ENCODE measurements around the gene PAWR. TPM values are rescaled to one million over a fixed set of nuclear protein-coding genes. Genes with fewer than 3 reads are reported as not detected.

The PAWR gene
- total RNA-seq, 1 donor from 2014 or later, result 75.4 TPM

- TF ChIP-seq, protein P1, sequence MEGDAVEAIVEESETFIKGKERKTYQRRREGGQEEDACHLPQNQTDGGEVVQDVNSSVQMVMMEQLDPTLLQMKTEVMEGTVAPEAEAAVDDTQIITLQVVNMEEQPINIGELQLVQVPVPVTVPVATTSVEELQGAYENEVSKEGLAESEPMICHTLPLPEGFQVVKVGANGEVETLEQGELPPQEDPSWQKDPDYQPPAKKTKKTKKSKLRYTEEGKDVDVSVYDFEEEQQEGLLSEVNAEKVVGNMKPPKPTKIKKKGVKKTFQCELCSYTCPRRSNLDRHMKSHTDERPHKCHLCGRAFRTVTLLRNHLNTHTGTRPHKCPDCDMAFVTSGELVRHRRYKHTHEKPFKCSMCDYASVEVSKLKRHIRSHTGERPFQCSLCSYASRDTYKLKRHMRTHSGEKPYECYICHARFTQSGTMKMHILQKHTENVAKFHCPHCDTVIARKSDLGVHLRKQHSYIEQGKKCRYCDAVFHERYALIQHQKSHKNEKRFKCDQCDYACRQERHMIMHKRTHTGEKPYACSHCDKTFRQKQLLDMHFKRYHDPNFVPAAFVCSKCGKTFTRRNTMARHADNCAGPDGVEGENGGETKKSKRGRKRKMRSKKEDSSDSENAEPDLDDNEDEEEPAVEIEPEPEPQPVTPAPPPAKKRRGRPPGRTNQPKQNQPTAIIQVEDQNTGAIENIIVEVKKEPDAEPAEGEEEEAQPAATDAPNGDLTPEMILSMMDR (IDR thresholded peaks at IDR 0.05), result peak in 1 of 3 experiments; percentile 29
- peak in 1 of 2 donors; percentile 68 for DNase-seq (ENCODE audit: low spot score in 2 of 2)
- intact Hi-C loops (cut with DNase I), result loop anchor here (2.0 to 10.0 kb wide), 7 partner anchors 48 to 498 kb away; partner anchors contain the start of gene PPP1R12A
- peak overlapping the region; percentile 96 to 99 for H3K4me3 ChIP-seq
- no peaks in the 10 kb centered on the region for H3K36me3 ChIP-seq
- H3K4me1 ChIP-seq, result peaks cover 0 to 12% of the 10 kb centered on the region in 2 donors
- H3K9me3 ChIP-seq, result no peaks in the 10 kb centered on the region
- H3K27me3 ChIP-seq, result no peaks in the 10 kb centered on the region
- peak overlapping the region; percentile 93 to 99 for H3K27ac ChIP-seq
Measured at GRCh38 chr12:79689477-79690141, 1.2 kb downstream of the PAWR start.

GRCh38 chr12:79689061-79689476 is 1.7 kb downstream of the PAWR start:
- no peaks in the 10 kb centered on the region for H3K36me3 ChIP-seq
- peak overlapping the region; percentile 96 to 99 for H3K4me3 ChIP-seq
- no peaks in the 10 kb centered on the region for H3K27me3 ChIP-seq
- H3K27ac ChIP-seq, result peak overlapping the region; percentile 93 to 99
- TF ChIP-seq, protein P1 (IDR thresholded peaks at IDR 0.05), result no peak
- H3K4me1 ChIP-seq, result peaks cover 0 to 18% of the 10 kb centered on the region in 2 donors
- intact Hi-C loops (cut with DNase I), result loop anchor here (2.0 kb wide), 1 partner anchor 132 kb away; no protein-coding TSS in a partner anchor
- no peak for DNase-seq (ENCODE audit: low spot score in 2 of 2)
- H3K9me3 ChIP-seq, result no peaks in the 10 kb centered on the region

- DNase-seq (ENCODE audit: low spot score in 2 of 2), result no peak
- Histone ChIP-seq H3K27me3 (no peaks in the 10 kb centered on the region), H3K9me3 (no peaks in the 10 kb centered on the region), H3K4me3 (peak overlapping the region; percentile 96 to 99), H3K27ac (peak overlapping the region; percentile 93 to 99), H3K4me1 (peaks cover 0 to 18% of the 10 kb centered on the region in 2 donors), H3K36me3 (no peaks in the 10 kb centered on the region)
- TF ChIP-seq, protein P1 (IDR thresholded peaks at IDR 0.05), result no peak
- intact Hi-C loops (cut with DNase I), result loop anchor here (2.0 kb wide), 1 partner anchor 132 kb away; no protein-coding TSS in a partner anchor
Measured at GRCh38 chr12:79688376-79689060, 2.2 kb downstream of the PAWR start.

GRCh38 chr12:79687711-79688260 is 3.0 kb downstream of the PAWR start:
- no peaks in the 10 kb centered on the region for H3K9me3 ChIP-seq
- intact Hi-C loops (cut with DNase I), result loop anchor here (2.0 kb wide), 1 partner anchor 131 kb away; no protein-coding TSS in a partner anchor
- no peaks in the 10 kb centered on the region for H3K36me3 ChIP-seq
- TF ChIP-seq, protein P1 (IDR thresholded peaks at IDR 0.05), result no peak
- no peak for DNase-seq (ENCODE audit: low spot score in 2 of 2)
- no peaks in the 10 kb centered on the region for H3K27me3 ChIP-seq
- H3K4me3 ChIP-seq, result peak overlapping the region; percentile 96 to 99
- H3K27ac ChIP-seq, result peak overlapping the region; percentile 93 to 99
- H3K4me1 ChIP-seq, result peaks cover 0 to 22% of the 10 kb centered on the region in 2 donors

DNA sequence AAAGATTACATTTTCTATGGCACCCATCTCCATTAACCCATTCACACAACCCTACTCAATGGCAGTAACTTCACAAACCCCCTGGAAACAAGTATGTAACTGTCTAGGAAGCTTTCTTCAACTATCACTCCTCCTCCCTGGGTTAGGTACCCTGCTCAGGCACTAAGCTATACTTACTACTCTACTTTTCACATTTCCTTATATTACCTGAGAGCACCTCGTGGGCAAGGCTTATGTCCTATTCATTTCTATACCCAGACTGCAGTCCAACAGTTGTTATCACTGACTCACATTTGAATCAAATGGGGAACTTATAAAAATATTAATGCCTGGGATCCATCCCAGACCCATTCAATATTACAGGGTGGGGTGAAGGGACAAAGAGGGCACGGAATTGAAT is 4.6 kb downstream of the PAWR start:
- no peak for DNase-seq (ENCODE audit: low spot score in 2 of 2)
- peak overlapping the region in 1 of 2 donors; percentile 37 for H3K27ac ChIP-seq
- peaks cover 0 to 31% of the 10 kb centered on the region in 2 donors for H3K4me1 ChIP-seq
- H3K36me3 ChIP-seq, result no peaks in the 10 kb centered on the region
- H3K27me3 ChIP-seq, result no peaks in the 10 kb centered on the region
- H3K9me3 ChIP-seq, result no peaks in the 10 kb centered on the region
- peak overlapping the region; percentile 96 to 99 for H3K4me3 ChIP-seq
- intact Hi-C loops (cut with DNase I), result no loop called here
- TF ChIP-seq, protein P1 (IDR thresholded peaks at IDR 0.05), result no peak
